Activated CD8-positive, alpha-beta memory T cell treated with anti-CD3 and anti-CD28 coated beads, Interleukin-2, amount 50 U/mL, for 4 hours (primary cell): ENCODE data around the gene ITPR3.

Experiments
- DNase-seq: peaks from one replicate; pipeline ENCODE4 v3.0.0-alpha.2; 2020

ITPR3 gene

GRCh38 chr6:33740204-33740608 lies 119.1 kb downstream of the ITPR3 start:
- no peak for DNase-seq

DNA sequence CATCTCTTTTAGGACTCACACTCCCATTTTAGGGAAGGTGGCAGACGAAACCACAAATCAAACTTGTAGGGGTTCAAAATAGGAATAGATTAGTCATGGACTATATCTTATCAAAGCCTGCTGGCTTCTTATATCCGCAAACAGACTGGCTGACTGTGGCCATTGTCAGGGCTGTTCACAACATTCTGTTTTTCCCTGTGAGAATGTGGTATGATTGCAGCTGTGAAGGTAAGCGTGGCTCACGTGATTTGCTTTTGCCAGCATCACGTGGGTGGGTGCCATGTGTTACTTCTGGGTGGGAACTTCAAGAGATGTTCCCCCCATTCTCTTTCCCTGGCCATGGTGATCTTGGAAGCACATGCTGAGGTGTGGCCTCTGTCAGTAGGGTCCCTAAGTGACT lies 119.7 kb downstream of the ITPR3 start:
- DNase-seq, result no peak

GRCh38 chr6:33742092-33742491 lies 121.0 kb downstream of the ITPR3 start:
- DNase-seq, result no peak

- no peak for DNase-seq
Measured at GRCh38 chr6:33742837-33743236, 121.7 kb downstream of the ITPR3 start.

GRCh38 chr6:33744001-33744848 lies 123.1 kb downstream of the ITPR3 start:
- peak; percentile 73 for DNase-seq

DNA sequence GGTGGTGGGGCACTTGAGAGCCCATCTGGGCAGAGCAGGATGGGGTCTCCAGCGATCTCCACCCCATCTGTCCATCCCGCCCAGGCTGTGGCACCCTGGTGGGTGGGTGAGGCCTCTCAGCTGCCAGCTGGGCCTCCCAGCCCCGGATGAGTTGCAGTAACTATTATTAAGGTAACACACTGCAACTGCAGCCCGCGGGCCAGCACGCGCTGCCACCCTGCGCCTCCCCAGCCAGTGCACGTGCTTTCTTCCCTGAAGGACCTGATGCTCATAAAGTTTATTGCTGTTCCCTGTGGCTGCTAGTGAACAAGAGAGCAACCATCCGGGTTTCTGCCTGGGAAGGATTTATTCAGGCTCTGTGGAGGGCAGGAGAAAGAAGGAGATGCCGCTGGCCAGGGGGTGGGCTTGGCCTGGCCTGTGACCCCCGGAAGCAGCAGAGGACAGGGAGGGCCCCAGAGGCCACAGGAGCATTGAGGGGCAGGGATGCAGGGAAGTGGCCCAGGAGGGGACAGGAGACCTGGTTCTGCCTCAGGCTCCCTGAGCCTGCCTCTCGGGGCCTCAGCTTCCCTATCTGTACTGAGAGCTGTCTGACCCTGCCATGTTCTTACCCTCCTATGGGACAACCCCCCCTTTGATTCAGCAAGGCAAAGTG lies 123.9 kb downstream of the ITPR3 start:
- DNase-seq, result no peak

- no peak for DNase-seq
Measured at GRCh38 chr6:33745548-33745947, 124.4 kb downstream of the ITPR3 start.
